Left hindlimb (tissue), 1 donor: ENCODE results near the gene MGAT4B.
"Not testable (repeated sequence)": the region's sequence is repeated elsewhere in the genome, so short reads cannot be mapped to it uniquely, and the experiment has no call there.

Source experiments
- DNase-seq: peaks from one replicate; pipeline ENCODE4 v3.0.0-alpha.2; 2018

The MGAT4B gene

DNA sequence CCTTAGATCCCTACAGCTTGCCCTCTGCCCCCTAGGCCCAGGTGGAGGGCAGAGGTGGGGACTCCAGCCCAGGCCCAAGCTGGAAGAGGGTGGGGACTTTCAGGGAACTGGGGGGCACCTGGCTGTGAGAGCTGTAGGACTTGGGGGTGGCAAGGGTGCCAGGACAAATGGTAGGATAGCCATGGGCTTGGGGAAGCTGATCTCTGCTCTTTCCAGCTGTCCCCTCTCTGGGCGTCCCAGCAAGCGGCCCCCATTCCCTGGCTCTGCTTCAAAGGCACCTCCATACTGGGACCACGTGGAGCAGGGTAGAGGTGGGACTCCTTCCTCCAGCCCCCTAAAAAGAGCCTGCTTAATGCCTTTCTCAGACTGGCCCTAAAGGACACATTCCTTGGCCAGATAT is 12.5 kb downstream of the MGAT4B start:
- no peak for DNase-seq

DNA sequence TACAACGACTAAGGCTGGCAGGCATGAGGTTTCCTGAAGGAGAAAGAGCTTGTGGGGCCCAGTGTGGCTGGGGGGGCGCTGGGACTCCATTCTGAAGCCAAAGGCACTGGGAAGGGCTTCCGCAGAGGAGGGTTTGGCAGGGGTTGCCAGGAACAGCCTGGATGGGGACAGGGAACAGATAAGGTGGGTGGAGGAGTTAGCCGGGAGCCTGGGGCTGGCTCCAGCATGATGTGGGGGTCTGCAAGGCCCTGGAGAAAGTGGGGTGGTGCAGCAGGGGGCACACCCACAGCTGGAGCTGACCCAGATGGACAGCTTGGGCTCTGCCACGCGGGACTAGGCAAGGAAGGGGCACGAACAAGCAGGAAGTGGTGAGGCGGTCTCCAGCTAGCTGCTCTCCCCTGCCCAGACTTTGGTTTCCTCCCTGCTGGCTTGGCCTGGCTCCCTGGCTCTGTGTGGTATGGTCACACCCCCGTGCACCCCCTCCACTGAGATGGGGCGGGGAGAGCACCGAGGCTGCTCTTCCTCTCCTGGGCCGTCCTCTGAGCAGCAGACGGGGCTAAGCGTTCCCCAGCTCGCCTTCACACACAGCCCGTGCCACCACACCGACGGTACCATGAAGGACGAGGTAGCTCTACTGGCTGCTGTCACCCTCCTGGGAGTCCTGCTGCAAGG is 13.1 kb downstream of the MGAT4B start, which contains the start of gene LTC4S:
LTC4S (plus strand) TSS at position 519 of the 672 bp plus-strand sequence; CDS start at position 614, 95 bp downstream.
- peak; percentile 89 for DNase-seq

DNA sequence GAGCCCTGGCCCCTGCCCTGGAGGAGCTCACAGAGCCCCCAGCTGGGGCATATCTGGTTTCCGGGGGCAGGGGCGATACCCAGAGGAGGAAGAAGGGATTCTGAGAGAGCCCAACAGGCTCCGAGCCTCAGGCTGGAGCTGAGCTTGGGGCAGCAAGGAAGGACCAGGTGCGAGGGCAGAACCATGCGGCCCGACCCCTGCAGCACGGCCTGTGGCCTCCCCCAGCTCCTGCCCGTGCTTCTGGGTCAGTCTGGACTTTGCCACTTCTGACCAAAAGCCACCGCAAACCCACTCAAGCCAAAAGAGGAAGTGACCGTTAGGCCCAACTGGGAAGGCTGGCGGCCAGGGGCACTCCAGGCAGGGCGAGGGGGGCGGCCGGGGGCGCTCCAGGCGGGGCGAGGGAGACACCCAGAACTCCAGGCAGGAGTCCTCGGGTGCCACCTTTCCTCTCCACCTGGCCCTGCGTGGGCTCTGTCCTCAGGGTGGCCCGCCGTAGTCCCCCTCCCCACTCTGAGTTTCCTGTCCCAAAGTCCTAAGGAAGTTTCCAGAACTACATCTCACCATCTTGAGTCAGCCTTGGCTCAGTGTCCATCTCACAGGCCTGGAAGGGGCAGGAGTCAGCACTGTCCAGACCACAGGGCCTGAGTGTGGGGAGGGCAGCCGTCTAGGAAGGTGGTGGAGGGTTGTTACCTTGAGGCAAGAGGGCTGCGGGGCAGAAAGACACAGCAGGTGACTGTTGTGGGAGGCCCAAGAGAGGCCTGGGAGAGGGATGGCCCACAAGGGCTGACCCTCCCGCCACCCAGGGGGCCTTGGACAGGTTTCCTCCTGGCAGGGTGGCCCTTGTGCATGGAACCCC is 13.8 kb downstream of the MGAT4B start:
- no peak for DNase-seq

DNA sequence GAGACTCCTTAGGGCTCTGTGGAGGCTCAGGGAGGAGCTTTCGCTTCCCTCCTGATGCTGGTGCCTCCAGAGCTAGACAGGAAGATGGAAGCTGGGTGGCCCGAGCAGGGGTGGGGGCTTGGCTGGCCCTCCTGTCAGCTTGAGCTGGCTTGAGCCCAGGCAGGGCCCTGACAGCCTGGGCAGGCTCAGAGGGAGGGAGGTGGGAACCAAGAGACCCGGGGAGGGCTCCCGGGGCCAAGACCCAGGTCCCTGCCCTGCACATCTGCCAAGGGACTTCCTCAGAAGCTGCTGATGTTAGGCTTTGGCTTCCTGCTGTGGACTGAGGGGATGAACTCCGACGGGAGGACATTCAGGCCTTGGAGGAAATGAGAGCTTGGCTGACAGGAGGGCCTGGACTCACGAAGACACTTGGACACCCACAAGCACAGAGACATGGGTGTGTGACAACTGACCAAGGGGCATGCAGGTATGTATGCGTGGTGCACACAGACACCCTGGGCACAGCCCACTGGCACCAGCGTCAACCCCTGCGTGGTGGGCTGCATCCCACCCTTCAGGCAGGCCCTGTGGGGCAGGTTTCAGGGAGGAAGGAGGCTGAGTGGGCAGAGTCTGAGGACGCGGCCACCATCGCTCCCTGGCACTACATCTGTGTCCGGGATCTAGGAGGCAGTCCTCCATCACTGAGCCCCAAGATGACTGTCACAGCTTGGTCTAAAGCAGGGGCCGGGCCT is 14.6 kb downstream of the MGAT4B start:
- no peak for DNase-seq

DNA sequence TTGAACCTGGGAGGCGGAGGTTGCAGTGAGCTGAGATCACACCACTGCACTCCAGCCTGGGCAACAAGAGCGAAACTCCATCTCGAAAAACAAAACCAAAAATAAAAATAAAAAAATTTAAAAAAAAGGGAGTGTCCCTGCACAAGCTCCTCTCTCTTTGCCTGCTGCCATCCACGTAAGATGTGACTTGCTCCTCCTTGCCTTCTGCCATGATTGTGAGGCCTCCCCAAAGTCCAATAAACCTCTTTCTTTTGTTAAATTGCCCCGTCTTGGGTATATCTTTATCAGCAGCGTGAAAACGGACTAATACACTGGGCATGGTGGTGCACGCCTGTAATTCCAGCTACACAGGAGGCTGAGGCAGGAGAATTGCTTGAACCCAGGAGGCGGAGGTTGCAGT is 17.4 kb downstream of the MGAT4B start:
- DNase-seq, result not testable (repeated sequence)

DNA sequence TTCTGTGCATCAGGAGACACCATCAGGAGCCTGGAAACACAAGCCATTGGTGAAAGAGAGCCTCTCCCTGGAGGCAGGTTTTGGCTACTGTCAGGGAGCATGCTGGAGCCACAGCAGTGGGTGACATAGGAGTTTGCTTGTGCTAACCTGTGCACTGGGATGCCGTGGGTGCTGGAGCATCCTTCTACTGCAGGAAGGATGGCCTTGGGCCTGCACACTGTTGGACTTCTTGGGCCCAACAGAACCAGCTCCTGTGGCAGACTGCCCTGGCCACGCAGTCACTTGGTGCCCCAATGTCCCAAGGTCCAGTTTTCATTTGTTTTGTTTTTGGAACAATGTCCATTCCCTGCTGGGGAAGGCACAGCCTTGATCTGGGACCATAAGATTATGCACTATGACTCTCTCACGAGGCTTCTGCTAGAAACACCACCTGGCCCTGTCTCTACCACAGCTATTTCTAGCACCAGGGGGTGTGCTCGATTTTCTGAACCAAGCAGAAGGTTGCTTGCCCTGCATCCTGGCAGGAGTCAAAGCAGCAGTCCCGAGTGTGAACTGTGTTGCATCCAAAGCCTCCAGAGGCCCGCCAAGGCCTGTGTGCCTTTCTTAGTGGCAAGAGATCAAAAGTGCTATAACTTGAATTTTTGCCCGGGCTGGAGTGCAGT is 18.3 kb downstream of the MGAT4B start:
- no peak for DNase-seq

DNA sequence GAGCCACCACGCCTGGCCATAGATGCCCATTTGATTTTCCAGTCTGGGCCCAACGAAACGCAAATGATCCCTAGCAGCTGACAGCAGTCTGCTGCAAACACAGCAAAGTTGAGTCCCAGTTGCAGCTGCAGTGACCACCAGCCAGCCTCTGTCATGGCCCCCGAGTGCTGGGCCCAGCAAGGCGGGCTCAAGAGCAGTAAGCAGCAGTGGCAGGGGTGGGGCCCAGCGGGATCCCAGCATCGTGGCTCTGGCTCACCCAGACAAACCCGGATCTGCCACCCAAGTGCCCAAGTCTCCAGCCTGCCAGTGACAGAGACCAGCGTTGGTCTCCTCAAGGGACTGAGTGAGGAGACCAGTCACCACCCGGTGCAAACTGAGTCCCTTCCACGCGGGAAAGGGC is 19.8 kb downstream of the MGAT4B start:
- DNase-seq, result no peak

DNA sequence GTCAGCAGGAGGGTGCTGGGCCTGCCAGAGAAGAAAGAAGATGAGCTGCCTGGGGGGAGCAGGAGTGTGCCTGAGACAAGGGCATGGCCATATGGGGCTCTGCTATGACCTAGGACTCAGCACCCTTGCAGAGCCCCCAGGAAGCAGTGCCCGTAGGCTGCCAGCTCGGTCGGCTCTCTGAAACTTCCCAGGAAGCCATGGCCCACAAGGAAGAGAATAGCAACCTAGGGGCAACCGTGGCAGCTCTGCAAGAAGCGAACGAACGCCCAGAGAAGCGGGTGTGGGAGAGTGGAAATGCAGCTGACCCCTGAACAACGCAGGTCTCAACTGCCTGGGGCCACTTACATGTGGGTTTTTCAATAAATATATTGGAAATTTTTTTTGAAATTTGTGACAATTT is 23.5 kb downstream of the MGAT4B start:
- DNase-seq, result no peak

DNA sequence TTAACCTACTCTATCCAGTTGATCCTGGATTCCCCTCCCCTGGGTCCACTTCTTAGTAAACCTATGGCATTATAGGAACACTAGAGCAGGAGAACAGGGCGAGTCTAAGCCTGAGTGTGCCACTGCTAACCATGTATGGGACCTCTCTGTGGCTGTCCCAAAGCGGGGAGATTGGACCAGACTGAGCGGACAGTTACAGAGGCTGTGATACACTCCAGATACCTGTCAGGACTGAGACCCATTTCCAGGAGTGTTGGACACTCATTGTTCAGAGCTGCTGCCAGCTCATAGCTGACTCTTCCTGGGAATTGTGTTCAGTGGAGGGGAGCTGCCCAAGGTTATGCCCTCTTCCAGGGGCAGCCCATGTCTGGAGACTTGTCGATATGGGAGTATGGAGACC is 24.8 kb downstream of the MGAT4B start:
- no peak for DNase-seq

DNA sequence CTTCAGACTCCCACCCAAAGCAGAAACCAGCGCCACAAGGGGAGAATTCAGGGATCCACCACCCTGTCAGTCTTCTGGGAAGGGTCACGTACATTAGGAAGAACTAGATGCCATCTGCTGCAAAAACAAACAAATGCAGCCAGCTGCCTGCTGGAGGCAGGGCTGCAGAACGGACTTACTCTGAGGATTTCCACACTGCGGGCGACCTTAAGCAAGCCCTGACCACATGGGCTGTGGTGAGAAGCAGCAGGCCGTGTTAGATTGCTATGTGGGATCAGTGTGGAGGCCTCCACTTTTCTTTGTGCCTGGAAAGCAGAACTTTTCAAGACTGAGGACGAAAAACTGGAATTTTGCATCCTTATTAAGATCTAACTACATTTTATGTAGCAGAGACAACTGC is 26.3 kb downstream of the MGAT4B start:
- DNase-seq, result no peak

DNA sequence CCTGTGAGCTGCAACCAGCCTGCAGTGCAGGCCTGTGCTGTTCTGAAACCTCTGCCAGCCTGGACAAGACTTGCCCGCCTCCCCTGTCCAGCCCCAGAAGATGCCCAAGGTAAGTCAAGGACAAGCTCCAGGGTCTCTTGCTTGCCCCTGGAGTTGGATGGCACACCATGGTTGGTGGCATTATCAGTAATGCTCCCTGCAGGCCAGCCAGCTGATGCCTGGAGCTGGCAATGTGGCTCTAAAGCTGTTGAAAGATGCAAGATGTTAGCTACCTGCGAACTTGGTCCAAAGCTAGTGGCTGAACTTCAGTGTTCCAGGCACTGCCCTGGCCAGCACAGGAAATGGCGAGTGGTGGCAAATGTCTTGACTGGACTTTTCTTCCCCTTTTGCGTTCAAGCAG is 26.8 kb downstream of the MGAT4B start:
- DNase-seq, result no peak

DNA sequence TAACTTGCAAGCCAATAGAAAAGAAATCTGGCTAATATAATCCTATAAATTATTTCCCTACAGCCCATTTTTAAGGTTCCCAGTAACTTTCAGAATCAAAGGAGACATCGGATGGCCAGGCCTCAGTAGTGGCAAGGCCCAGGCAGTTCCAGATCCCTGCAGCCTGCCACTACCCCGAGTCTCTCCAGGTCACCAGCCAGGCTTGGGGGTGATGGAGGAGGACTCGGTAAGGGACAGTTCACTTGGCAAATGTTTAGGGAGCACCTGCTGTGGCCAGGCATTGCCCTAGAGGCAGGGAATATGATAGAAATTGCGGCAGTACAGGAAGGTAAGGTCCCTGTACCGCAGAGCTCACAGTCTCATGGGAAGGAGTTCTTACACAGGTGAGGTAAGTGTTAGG is 28.1 kb downstream of the MGAT4B start:
- no peak for DNase-seq

DNA sequence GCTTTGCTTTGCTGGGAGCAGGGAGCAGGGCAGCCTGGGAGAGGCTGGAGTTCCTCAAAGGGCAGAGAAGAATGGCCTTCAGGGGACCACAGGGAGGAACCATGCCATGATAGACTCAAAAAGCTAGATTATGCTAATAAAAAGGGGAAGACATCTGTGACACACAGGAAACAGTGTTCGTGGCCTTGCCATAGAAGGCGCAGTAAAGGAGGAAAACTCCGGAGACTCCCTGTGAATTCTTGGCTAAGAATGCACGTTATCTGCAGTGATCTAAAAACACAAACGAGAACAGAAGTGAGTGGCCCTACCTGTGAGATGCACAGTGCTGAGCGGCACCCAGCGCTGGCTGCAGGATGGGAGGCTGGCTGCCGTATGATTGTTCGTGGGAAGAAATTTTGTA is 28.8 kb downstream of the MGAT4B start:
- DNase-seq, result no peak

DNA sequence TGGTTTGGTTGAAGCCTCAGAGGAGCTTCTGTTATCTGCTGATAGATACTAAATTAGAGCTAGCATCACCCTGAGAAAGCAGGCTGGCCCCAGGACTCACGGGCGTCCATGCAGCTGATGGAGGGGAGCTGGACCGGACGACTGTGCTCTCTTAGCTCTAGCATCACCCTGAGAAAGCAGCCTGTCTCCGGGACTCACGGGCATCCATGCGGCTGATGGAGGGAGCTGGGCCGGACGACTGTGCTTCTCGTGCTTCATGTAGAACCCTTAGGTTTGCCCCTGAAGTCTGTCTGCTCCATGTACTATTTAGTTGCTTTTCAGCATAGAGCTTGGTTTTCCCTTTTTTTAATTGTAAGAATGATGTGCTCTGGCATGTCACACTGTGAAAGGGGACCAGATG is 29.2 kb downstream of the MGAT4B start:
- no peak for DNase-seq

DNA sequence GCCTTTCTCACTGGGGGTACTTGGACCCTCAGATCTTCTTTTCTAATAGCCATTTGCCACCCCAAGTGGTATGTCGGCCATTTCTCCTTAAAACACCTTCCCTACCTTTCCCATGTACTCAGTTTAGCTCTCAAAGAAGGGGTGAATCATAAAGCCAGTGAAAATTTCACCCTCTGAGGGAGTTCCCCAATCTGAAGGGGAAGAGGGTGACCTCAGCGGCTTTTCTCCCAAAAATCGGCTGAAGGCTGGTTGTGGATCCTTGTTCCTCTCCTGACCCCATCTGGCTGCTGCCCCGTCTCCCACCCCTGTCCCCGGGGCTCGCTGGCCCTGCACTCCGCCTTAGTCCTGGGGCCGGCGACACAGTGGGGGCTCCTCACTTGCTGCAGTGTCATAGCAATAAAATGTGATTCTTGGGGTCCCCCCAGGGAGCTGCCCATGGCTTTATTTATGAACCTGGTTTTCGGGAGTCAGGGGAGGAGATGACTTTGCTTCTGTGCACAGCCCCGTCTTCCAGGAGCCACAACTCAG is 30.2 kb downstream of the MGAT4B start:
- no peak for DNase-seq

DNA sequence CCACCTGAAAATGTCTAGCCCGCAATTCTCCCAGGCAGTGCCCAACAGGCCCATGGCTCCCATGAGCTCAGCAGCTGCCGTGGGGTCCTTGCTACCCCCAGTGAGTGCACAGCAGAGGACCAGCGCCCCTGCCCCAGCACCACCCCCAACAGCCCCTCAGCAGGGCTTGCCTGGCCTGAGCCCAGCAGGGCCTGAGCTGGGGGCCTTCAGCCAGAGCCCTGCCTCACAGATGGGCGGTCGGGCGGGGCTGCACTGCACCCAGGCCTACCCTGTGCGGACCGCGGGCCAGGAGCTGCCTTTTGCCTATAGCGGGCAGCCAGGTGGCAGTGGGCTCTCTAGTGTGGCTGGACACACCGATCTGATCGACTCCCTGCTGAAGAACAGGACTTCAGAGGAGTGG is 32.2 kb downstream of the MGAT4B start:
- no peak for DNase-seq

DNA sequence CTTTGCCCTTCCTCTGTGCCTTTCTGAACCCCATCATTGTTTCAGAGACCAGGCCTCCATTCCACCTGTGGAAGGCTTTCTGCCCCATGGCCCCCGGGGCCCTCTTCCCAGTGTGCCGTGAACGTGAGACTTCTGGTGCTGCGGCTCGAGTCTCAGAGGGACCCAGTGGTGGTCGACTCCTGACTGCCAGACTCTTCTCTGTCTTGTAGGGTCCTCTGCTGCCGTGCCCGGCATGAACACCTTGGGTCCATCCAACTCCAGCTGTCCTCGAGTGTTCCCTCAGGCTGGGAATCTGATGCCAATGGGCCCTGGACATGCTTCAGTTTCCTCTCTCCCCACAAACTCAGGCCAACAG is 33.0 kb downstream of the MGAT4B start:
- DNase-seq, result no peak

DNA sequence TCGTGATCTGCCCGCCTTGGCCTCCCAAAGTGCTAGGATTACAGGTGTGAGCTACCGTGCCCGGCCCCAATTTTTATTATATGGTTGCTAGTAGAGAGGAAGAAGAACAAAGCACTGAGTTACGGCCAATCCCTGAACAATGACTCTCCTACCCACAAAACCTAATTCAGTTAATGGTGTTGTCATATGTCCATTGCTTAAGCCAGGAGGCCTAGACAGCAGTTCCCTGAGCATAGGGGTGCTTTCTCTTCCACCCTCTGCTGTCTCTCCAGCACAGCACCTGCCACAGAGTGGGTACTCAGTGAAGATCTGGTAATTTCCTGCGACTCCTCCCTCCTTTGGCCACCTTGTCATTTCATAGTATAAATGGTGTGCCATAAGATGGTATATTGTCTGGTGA is 34.3 kb downstream of the MGAT4B start:
- no peak for DNase-seq

DNA sequence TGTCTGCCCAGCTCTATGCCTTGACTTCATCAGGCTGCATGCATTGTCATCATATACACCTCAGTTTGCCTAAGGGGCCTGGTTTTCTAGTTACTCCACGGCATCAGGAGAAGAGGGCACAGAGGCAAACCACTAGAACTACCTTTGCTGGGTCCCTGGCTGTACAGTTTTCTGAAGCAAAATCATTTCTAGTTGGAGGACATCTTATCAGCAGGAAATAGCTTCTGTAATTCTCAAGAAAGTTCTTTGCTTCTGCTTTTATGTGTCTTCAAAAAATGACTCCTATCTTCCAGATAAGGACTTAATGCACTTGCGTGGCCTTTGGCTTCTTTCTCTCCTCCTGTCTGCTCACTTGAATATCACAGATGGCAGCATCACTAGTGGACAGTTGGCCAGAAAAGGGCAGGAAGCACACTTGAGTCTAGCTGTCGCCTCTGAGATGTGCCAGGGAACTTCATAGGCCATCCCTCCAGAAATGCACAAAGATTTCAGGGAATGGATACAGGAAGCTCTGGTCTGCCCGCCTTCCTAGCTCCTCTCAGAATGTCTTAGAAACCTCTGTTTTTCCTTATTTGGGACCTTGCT is 35.3 kb downstream of the MGAT4B start:
- no peak for DNase-seq

DNA sequence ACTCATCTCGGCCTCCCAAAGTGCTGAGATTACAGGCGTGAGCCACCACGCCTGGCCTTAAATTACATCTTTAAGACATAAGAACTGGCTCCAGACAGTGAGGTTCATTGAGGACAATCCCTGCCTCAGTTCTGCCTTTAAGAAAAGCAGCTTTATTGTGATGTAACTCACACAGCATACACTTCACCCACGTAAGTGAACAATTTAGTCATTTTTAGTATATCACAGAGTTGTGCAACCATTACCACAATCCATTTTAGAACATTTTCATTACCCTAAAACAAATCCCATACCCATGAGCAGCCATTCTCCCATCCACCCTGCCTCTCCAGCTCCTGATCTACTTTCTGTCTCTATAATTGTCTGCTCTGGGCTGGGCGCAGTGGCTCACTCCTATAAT is 36.9 kb downstream of the MGAT4B start:
- no peak for DNase-seq

DNA sequence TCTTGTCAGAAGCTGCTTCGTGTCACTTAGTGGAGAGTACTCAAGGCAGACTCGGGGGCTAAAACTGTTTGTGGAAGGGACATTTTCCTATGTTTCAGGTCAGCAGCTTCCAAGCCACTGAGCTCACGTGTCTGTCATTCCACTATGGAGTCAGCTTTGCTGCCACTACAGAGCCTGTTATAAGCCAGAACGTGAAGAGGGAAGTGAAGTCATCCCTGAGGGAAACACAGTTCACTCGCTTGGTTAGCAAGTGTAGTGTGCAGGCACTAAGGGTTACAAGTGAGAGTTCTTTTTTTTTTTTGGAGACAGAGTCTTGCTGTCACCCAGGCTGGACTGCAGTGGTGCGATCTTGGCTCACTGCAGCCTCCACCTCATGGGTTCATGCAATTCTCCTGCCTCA is 37.4 kb downstream of the MGAT4B start:
- DNase-seq, result no peak

DNA sequence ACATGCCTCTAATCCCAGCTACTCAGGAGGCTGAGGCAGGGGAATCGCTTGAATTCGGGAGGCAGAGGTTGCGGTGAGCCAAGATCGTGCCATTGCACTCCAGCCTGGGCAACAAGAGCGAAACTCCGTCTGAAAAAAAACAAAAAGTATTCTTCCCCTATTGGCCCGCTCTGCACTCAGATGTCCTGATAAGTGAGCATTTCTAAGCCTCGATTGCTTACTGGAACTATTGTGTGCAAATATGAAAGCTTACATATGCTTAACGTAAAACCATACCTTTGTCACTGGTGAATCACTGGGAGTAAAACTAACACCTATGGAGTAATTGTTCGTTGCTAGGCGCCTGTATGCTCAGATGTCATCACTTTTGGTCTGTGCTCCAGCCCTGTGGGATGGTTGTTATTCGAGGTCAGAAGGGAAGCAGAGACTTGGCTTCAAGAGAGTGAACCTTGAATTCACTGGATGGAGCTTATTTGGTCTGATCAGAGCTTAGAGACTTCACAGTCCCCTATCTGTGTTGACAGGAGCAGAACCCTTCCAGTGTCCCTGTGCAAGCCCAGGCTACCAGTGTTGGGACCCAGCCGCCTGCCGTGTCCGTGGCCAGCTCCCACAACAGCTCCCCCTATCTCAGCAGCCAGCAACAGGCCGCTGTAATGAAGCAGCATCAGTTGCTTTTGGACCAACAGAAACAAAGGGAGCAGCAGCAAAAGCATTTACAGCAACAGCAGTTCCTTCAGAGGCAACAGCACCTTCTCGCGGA is 38.2 kb downstream of the MGAT4B start:
- DNase-seq, result no peak
